ENCODE measurements around the gene MEIS2. TPM values are rescaled to one million over a fixed set of nuclear protein-coding genes. Genes with fewer than 3 reads are reported as not detected.
A peak's percentile ranks its signal among the peaks of the same experiment; 100 is the strongest.

The MEIS2 gene
- total RNA-seq, 6 experiments from 2014 or later: 31.8 to 48.0 (median 42.8) TPM

DNA sequence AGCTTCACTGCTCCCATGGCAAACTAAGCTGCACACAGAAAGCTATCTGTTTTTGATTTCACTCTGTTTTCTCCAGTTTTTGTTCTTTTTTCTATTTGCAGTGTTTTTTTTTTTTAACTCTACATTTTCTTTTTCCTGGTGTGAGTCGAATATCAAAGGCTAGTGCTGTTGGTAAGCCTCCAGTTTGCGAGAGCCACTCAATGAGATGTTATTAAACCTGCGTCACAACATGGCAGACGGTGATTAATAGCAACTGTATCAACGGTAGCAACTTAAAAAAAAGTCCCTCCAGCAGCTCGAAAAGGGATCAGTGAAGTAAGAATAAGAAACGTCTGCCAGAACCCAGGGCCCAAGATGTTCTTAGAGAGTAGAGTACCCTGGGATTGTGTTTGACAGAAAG lies 84.1 kb downstream of the MEIS2 start:
- peak overlapping the region; percentile 81 for H3K4me3 Mint-ChIP-seq
- peaks cover 47% of the 10 kb centered on the region for H3K4me1 Mint-ChIP-seq (ENCODE audit: low read depth)
- H3K27ac Mint-ChIP-seq: peak overlapping the region; percentile 91
- peaks cover 38% of the 10 kb centered on the region for H3K36me3 Mint-ChIP-seq (ENCODE audit: low read depth)
- H3K27me3 Mint-ChIP-seq (ENCODE audit: insufficient read depth): no peaks in the 10 kb centered on the region; the same call in 1 of the 2 replicates
- peak; percentile 70 for DNase-seq
- H3K9me3 Mint-ChIP-seq: no peaks in the 10 kb centered on the region
- TF ChIP-seq, protein P1, sequence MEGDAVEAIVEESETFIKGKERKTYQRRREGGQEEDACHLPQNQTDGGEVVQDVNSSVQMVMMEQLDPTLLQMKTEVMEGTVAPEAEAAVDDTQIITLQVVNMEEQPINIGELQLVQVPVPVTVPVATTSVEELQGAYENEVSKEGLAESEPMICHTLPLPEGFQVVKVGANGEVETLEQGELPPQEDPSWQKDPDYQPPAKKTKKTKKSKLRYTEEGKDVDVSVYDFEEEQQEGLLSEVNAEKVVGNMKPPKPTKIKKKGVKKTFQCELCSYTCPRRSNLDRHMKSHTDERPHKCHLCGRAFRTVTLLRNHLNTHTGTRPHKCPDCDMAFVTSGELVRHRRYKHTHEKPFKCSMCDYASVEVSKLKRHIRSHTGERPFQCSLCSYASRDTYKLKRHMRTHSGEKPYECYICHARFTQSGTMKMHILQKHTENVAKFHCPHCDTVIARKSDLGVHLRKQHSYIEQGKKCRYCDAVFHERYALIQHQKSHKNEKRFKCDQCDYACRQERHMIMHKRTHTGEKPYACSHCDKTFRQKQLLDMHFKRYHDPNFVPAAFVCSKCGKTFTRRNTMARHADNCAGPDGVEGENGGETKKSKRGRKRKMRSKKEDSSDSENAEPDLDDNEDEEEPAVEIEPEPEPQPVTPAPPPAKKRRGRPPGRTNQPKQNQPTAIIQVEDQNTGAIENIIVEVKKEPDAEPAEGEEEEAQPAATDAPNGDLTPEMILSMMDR (IDR thresholded peaks at IDR 0.05): no peak

DNA sequence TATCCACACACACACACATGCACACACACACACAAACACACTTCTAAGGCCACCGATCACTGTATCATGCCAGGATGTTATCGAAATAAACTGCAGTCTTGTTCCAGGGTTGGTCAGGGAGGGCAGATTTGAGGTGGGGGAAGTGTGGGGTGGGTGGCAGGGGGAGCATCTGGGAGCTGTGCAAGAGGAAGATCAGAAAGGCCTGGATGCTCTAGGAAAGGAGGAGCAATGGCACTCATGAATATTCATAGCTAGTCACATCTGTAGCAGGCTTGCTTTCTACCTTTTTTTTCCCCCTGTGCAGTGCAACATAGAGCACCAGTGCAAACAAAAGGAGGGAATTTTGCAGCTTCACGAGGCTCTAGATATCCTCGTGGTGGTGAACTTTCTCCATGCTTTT lies 84.9 kb downstream of the MEIS2 start:
- peak overlapping the region; percentile 91 for H3K27ac Mint-ChIP-seq
- DNase-seq: no peak
- H3K9me3 Mint-ChIP-seq: no peaks in the 10 kb centered on the region
- TF ChIP-seq, protein P1 (IDR thresholded peaks at IDR 0.05): no peak
- H3K36me3 Mint-ChIP-seq (ENCODE audit: low read depth): peaks cover 45% of the 10 kb centered on the region
- no peaks in the 10 kb centered on the region; the same call in 1 of the 2 replicates for H3K27me3 Mint-ChIP-seq (ENCODE audit: insufficient read depth)
- H3K4me1 Mint-ChIP-seq (ENCODE audit: low read depth): peaks cover 40% of the 10 kb centered on the region
- H3K4me3 Mint-ChIP-seq: peak overlapping the region; percentile 81; the same call in 1 of the 2 replicates

DNA sequence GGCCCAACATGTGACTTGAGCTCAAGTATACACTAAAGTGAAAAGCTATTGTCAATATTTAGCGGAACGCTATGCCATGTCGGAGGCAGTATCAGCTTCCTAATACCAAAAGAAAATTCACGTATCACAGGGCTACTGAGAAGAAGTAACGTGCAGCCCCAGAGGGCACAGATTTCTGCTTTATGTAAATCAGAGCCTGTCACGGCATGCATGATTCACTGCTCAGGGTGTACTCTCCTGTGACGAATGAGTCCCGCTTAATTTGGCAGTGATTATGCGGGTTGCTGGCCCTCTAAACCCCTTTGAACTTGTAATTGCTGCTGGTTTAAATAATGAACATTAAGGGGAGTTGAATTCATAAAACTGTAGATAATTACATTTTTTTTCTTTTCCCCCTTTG lies 85.3 kb downstream of the MEIS2 start:
- no peak for DNase-seq
- Mint-ChIP-seq H3K36me3 (ENCODE audit: low read depth) (peaks cover 42% of the 10 kb centered on the region), H3K9me3 (no peaks in the 10 kb centered on the region), H3K27ac (peak overlapping the region; percentile 53), H3K4me1 (ENCODE audit: low read depth) (peaks cover 35% of the 10 kb centered on the region), H3K4me3 (no peak overlapping the region), H3K27me3 (ENCODE audit: insufficient read depth) (no peaks in the 10 kb centered on the region; the same call in 1 of the 2 replicates)
- TF ChIP-seq, protein P1 (IDR thresholded peaks at IDR 0.05): no peak

DNA sequence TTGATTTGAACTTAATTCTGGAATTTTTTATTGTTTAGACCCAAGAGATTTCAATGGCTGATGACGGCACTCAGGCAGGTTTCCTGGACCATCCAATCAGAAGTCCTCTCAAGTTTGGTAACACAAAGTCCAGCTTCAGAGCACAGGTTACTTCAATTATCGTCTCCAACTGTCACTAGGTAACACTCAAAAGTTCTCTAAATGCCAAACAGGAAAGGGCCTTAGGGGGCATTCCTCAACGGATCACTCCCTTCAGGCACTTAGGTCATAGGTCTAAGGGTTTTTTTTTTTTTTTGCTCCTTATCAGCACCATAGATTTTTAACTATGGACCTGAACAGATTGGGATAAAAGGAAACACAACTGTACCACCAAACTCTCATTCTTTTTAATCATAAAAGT lies 85.8 kb downstream of the MEIS2 start:
- Mint-ChIP-seq H3K4me3 (no peak overlapping the region), H3K9me3 (no peaks in the 10 kb centered on the region), H3K27ac (no peak overlapping the region), H3K36me3 (ENCODE audit: low read depth) (peaks cover 40% of the 10 kb centered on the region), H3K27me3 (ENCODE audit: insufficient read depth) (no peaks in the 10 kb centered on the region; the same call in 1 of the 2 replicates), H3K4me1 (ENCODE audit: low read depth) (peaks cover 33% of the 10 kb centered on the region)
- TF ChIP-seq, protein P1 (IDR thresholded peaks at IDR 0.05): no peak
- DNase-seq: no peak

DNA sequence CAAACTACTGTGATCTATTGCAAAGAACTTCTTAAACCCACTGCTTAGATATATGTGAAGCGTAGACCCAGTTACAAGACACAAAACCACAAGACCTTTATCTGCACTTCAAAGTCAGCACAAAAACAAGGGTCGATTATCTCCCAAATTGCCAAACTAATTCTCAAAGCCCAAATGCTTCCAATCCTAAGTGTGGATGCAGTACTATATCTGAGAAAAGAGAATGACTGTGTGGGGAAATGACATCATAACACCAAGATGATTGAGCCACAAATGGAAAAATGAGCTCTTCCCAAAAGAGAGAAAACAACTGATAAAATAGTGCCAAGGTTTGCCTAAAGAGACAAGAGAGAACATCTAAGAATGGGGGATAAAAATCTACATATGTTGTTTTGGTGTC lies 86.2 kb downstream of the MEIS2 start:
- Mint-ChIP-seq H3K27ac (no peak overlapping the region), H3K27me3 (ENCODE audit: insufficient read depth) (no peaks in the 10 kb centered on the region), H3K4me1 (ENCODE audit: low read depth) (peaks cover 33% of the 10 kb centered on the region), H3K36me3 (ENCODE audit: low read depth) (peaks cover 38% of the 10 kb centered on the region), H3K4me3 (no peak overlapping the region), H3K9me3 (no peaks in the 10 kb centered on the region)
- no peak for DNase-seq
- TF ChIP-seq, protein P1 (IDR thresholded peaks at IDR 0.05): no peak

DNA sequence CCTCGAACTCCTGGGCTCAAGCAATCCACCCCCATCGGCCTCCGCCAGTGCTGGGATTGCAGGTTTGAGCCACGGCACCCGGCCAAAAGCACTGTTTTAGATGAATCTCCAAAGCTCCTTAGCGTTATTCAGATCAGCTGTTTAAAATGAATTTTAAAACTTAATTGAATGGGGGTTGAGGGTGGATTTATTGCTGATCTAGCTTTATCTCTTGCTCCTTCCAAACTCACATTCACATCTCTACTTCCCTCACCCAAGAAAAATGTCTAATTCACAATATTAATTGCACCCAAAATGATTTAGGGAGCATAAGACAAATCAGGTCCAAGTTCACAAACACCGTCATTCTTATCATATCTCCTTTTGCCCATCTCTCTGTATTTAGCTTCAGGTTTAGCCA lies 89.8 kb downstream of the MEIS2 start:
- Mint-ChIP-seq H3K9me3 (no peaks in the 10 kb centered on the region), H3K27ac (no peak overlapping the region), H3K4me1 (ENCODE audit: low read depth) (peaks cover 14% of the 10 kb centered on the region), H3K36me3 (ENCODE audit: low read depth) (peaks cover 28% of the 10 kb centered on the region), H3K4me3 (no peak overlapping the region), H3K27me3 (ENCODE audit: insufficient read depth) (no peaks in the 10 kb centered on the region; the same call in 1 of the 2 replicates)
- DNase-seq: no peak
- TF ChIP-seq, protein P1 (IDR thresholded peaks at IDR 0.05): no peak

Data from HFFc6 (cell line).